A673 (cell line): ENCODE results near the gene GIMAP1.

Source experiments
- CTCF ChIP-seq: fragments of 300-800, 200-600 bp; sonication (generic); conservative IDR thresholded peaks from 2 replicates; pipeline ENCODE4 v1.5.1; 2017; ENCODE audit warnings: low read depth, mild to moderate bottlenecking, antibody characterized with exemption, low read length, moderate library complexity, mixed read lengths
- EZH2 ChIP-seq: fragments of 200-600 bp; sonication (generic); IDR thresholded peaks from 2 replicates; pipeline ENCODE4 v1.6.1; 2017; ENCODE audit warnings: borderline replicate concordance, low read depth, mild to moderate bottlenecking, mixed read lengths, antibody characterized with exemption, low read length; ENCODE audit not compliant: poor library complexity, severe bottlenecking

- no peak for TF ChIP-seq EZH2
- no peak for TF ChIP-seq CTCF
Measured at GRCh38 chr7:150721970-150722373, 5.6 kb downstream of the GIMAP1 start.
